Measurements from ENCODE around the gene MRPL23. TPM values are rescaled to one million over a fixed set of nuclear protein-coding genes. Genes with fewer than 3 reads are reported as not detected.

Gene MRPL23
- total and polyA plus RNA-seq, 2 of the 8 experiments (the other 6 are each of a cell fraction or from before 2014, with no cell fraction given), result 86.4 to 244 TPM

- ChIA-PET CTCF (ENCODE audit: partially characterized antibody) (interaction anchor here (0.7 to 3.1 kb wide), 18 partner anchors 11 to 295 kb away, joined by 3 to 16 read pairs (median 5); partner anchors contain the start of gene TNNT3), POLR2A (ENCODE audit: partially characterized antibody) (no interaction called here)
- FAIRE-seq (no peak), DNase-seq (ENCODE audit: low read depth in 1 of 2, low spot score in 2 of 2) (no peak)
- Histone ChIP-seq H2BK120ac (replicated peaks; ENCODE audit: low read depth, low read length) (no peak overlapping the region), H3K4me2 (ENCODE audit: insufficient read depth in 1 of 2, low read depth in 2 of 2, low read length in 2 of 2) (no peak overlapping the region), H4K5ac (ENCODE audit: insufficient read length, low read depth, low read length) (no peak overlapping the region), H3K14ac (ENCODE audit: insufficient read length) (no peak overlapping the region), H3K18ac (ENCODE audit: extremely low read depth, low read length) (no peak overlapping the region), H3K56ac (replicated peaks; ENCODE audit: insufficient read length, low read depth, low read length) (no peak overlapping the region), H4K20me1 (replicated peaks in 1 of 2; ENCODE audit: control insufficient read depth in 1 of 2, insufficient read depth in 2 of 2, low read length in 2 of 2) (no peaks in the 10 kb centered on the region), H3K23me2 (ENCODE audit: low read depth, low read length) (peaks cover 6% of the 10 kb centered on the region; the same call in 1 of the 2 replicates), H3K9ac (replicated peaks in 1 of 4; ENCODE audit: extremely low read depth in 1 of 4, low read depth in 3 of 4, low read length in 3 of 4) (no peak overlapping the region), H2AFZ (ENCODE audit: low read length) (no peak overlapping the region), H3K4me1 (replicated peaks in 1 of 4; ENCODE audit: control insufficient read depth in 3 of 4, insufficient read depth in 4 of 4, low read length in 3 of 4) (peaks cover 0 to 3% (median 0%) of the 10 kb centered on the region in 4 experiments; a peak in 1 of 7 replicates), H4K8ac (ENCODE audit: extremely low read depth, insufficient read depth, low read length) (no peak overlapping the region), H2AK5ac (ENCODE audit: low read depth, low read length) (no peak overlapping the region), H3K4ac (replicated peaks; ENCODE audit: insufficient read length, low read depth, low read length) (no peak overlapping the region), H2BK15ac (ENCODE audit: low read length) (no peak overlapping the region), H3K4me3 (ENCODE audit: extremely low read depth in 1 of 4, insufficient read depth in 2 of 4, low read depth in 3 of 4, low read length in 4 of 4) (no peak overlapping the region), H3K79me2 (ENCODE audit: control insufficient read depth in 1 of 2, insufficient read depth in 2 of 2, low read length in 2 of 2) (no peaks in the 10 kb centered on the region), H3K27me3 (replicated peaks in 1 of 4; ENCODE audit: control insufficient read depth in 3 of 4, extremely low read depth in 1 of 4, insufficient read depth in 3 of 4, low read length in 3 of 4) (no peaks in the 10 kb centered on the region), H3K9me3 (ENCODE audit: insufficient read depth in 2 of 2, low read depth in 1 of 2, low read length in 1 of 2) (no peaks in the 10 kb centered on the region), H3K27ac (ENCODE audit: low read depth, low read length) (no peak overlapping the region), H3K36me3 (ENCODE audit: control insufficient read depth in 2 of 4, insufficient read depth in 4 of 4, low read length in 3 of 4) (no peaks in the 10 kb centered on the region), H3K23ac (ENCODE audit: insufficient read length) (no peak overlapping the region), H3K79me1 (ENCODE audit: low read depth, low read length) (no peaks in the 10 kb centered on the region), H4K91ac (replicated peaks; ENCODE audit: insufficient read length, low read length) (no peak overlapping the region), H2BK20ac (ENCODE audit: low read length) (no peak overlapping the region), H2BK12ac (ENCODE audit: low read depth, low read length) (no peak overlapping the region), H2BK5ac (ENCODE audit: low read depth, low read length) (no peak overlapping the region)
- WGBS, 2 experiments (ENCODE audit: extremely low coverage in 1 of 2, insufficient coverage in 1 of 2, insufficient read length in 1 of 2, insufficient replicate concordance in 2 of 2, low coverage in 1 of 2, low lambda C conversion rate in 2 of 2, missing lambda C conversion rate in 1 of 2), result 85% methylated on average over 17 of the region's 24 CpGs; no CpG with 5 or more reads in 1 of the 2 experiments
- TF ChIP-seq YY1 (IDR thresholded peaks at IDR 0.05; ENCODE audit: low read depth, low read length), result no peak
- TF ChIP-seq E2F6 (IDR thresholded peaks at IDR 0.05), result no peak
- no peak for TF ChIP-seq HDAC6 (IDR thresholded peaks at IDR 0.05; ENCODE audit: low read depth, low read length)
- no peak for TF ChIP-seq POLR2A (IDR thresholded peaks at IDR 0.05; ENCODE audit: control extremely low read depth in 1 of 2, low read depth in 2 of 2, low read length in 2 of 2)
- no peak for TF ChIP-seq BACH1 (IDR thresholded peaks at IDR 0.05; ENCODE audit: low read length)
- no peak for TF ChIP-seq KDM4A (IDR thresholded peaks at IDR 0.05; ENCODE audit: low read depth, low read length, severe bottlenecking)
- TF ChIP-seq SUZ12 (IDR thresholded peaks at IDR 0.05; ENCODE audit: low read length), result no peak
- TF ChIP-seq ASH2L (IDR thresholded peaks at IDR 0.05; ENCODE audit: low read length), result no peak
- no peak for TF ChIP-seq EZH2 (IDR thresholded peaks at IDR 0.05; ENCODE audit: low read depth, low read length, severe bottlenecking)
- no peak for TF ChIP-seq TAF7 (optimal IDR thresholded peaks at IDR 0.05; ENCODE audit: borderline replicate concordance, low read depth, low read length)
- TF ChIP-seq CHD1 (IDR thresholded peaks at IDR 0.05; ENCODE audit: low read depth, low read length), result no peak
- TF ChIP-seq NRF1 (IDR thresholded peaks at IDR 0.05; ENCODE audit: low read depth, low read length), result no peak
- TF ChIP-seq CBX5 (IDR thresholded peaks at IDR 0.05; ENCODE audit: low read depth, low read length), result no peak
Measured at GRCh38 chr11:1934335-1935155, 12.6 kb upstream of the MRPL23 start.

Data from H1 (cell line).